PC-3 (cell line): ENCODE data around the gene TESMIN. TPM values are rescaled to one million over a fixed set of nuclear protein-coding genes. Genes with fewer than 3 reads are reported as not detected.

Experiments
- ATAC-seq: fragments of 200-7000 bp; cut with Tn5 transposase; 2 replicates; pipeline ENCODE4 v1.9.1; 2020; ENCODE audit warnings: mild to moderate bottlenecking, moderate library complexity
- BruUV-seq: library from RNA; stranded (reverse); fragments of 400-500 nt; replicated peaks from 2 replicates; lab custom pipeline; 2021; lab: Mats Ljungman, UMichigan
- CTCF ChIA-PET: fragments of 300-600 bp; sonication (Branson Sonifier 250); formaldehyde crosslinking; loops from one replicate; lab custom pipeline; 2022; ENCODE audit warnings: antibody characterized with exemption; lab: Charles Lee
- POLR2A ChIA-PET: fragments of 300-600 bp; sonication (Branson Sonifier 250); formaldehyde crosslinking; loops from one replicate; lab custom pipeline; 2022; ENCODE audit warnings: antibody characterized with exemption; ENCODE audit not compliant: unreplicated experiment; lab: Charles Lee
- DNase-seq: peaks from one replicate; pipeline ENCODE4 v3.0.0-alpha.2; 2015
- H2AFZ ChIP-seq: fragments of 300-600 bp; sonication (generic); 2 replicates; pipeline ENCODE4 v1.6.0; 2016; ENCODE audit warnings: antibody characterized with exemption, low read length
- H3F3A ChIP-seq: fragments of 300-600 bp; sonication (generic); one replicate; pipeline ENCODE4 v1.6.0; 2017; ENCODE audit warnings: antibody characterized with exemption, low read length, control low read depth, mild to moderate bottlenecking; ENCODE audit not compliant: unreplicated experiment
- H3K27ac ChIP-seq: fragments of 300-600 bp; sonication (generic); 2 replicates; pipeline ENCODE4 v1.5.1; 2016; ENCODE audit warnings: mild to moderate bottlenecking, low read length
- H3K27me3 ChIP-seq: fragments of 300-600 bp; sonication (generic); 2 replicates; pipeline ENCODE4 v1.6.1; 2016; ENCODE audit warnings: low read length, mixed read lengths
- H3K36me3 ChIP-seq: fragments of 300-600 bp; sonication (generic); 2 replicates; pipeline ENCODE4 v1.6.1; 2016; ENCODE audit warnings: low read depth, mixed run types, low read length, mixed read lengths
- H3K4me1 ChIP-seq: fragments of 300-600 bp; sonication (generic); 2 replicates; pipeline ENCODE4 v1.5.1; 2016; ENCODE audit warnings: low read length; ENCODE audit not compliant: insufficient read depth
- H3K4me2 ChIP-seq: fragments of 300-600 bp; sonication (generic); 2 replicates; pipeline ENCODE4 v1.6.0; 2016; ENCODE audit warnings: low read length
- H3K4me3 ChIP-seq: fragments of 300-600 bp; sonication (generic); 2 replicates; pipeline ENCODE4 v1.5.1; 2016; ENCODE audit warnings: mild to moderate bottlenecking, low read length, mixed read lengths
- H3K79me2 ChIP-seq: fragments of 300-600 bp; sonication (generic); 2 replicates; pipeline ENCODE4 v1.6.1; 2017; ENCODE audit warnings: low read length, mixed read lengths
- H3K9ac ChIP-seq: fragments of 300-600 bp; sonication (generic); 2 replicates; pipeline ENCODE4 v1.6.0; 2016; ENCODE audit warnings: mild to moderate bottlenecking, low read length
- H3K9me2 ChIP-seq: fragments of 300-600 bp; sonication (generic); replicated peaks from 2 replicates; pipeline ENCODE4 v1.6.1; 2016; ENCODE audit warnings: mixed run types, low read length, mixed read lengths
- H3K9me3 ChIP-seq: fragments of 300-600 bp; sonication (generic); 2 replicates; pipeline ENCODE4 v1.6.1; 2016; ENCODE audit warnings: low read length, mixed read lengths
- H4K20me1 ChIP-seq: fragments of 300-600 bp; sonication (generic); 2 replicates; pipeline ENCODE4 v1.6.1; 2016; ENCODE audit warnings: low read length, mixed read lengths
- CTCF ChIP-seq: fragments of 300-600 bp; sonication (generic); conservative IDR thresholded peaks from 2 replicates; pipeline ENCODE4 v1.5.1; 2017; ENCODE audit warnings: antibody characterized with exemption, low read depth, mild to moderate bottlenecking, low read length
- EZH2 ChIP-seq: fragments of 300-600 bp; sonication (generic); IDR thresholded peaks from one replicate; pipeline ENCODE4 v1.6.1; 2017; ENCODE audit warnings: antibody characterized with exemption, mild to moderate bottlenecking, low read length; ENCODE audit not compliant: unreplicated experiment
- EZH2phosphoT487 ChIP-seq: fragments of 300-600 bp; sonication (generic); IDR thresholded peaks from 2 replicates; pipeline ENCODE4 v1.6.1; 2018; ENCODE audit warnings: mild to moderate bottlenecking, antibody characterized with exemption, low read length, borderline replicate concordance
- intact Hi-C: fragments of 100-400 bp; cut with micrococcal nuclease; formaldehyde crosslinking; loops from 2 replicates; pipeline ENCODE4 v1.9.0; 2023
- total RNA-seq: library from RNA; depleted of rRNA; stranded (reverse); fragments of >200 nt; gene quantifications from 2 replicates; pipeline ENCODE4 v1.2.3, GENCODE V29; 2014

Gene TESMIN
- total RNA-seq, 1 experiment from 2014 or later, result 25.8 TPM

DNA sequence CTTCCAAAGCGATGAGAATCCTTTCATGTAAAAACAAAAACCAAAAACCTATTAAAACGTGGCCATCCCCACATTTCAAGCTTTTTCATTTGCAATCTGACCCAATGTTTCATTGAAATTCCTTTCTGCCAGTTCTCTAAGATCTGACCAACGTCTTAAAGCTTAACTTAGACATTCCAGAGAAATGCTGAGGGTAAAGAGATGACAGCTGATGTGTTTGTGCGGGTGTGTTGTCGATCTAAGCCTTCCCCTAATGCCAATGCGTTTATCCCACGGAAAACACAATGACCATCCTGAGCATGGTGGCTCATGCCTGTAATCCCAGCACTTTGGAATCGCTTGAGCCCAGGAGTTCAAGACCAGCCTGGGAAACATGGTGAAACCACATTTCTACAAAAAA is 6.4 kb upstream of the TESMIN start:
- no peaks in the 10 kb centered on the region for H3K4me1 ChIP-seq
- ChIA-PET CTCF (no interaction called here), POLR2A (no interaction called here)
- no peaks in the 10 kb centered on the region for H3K9me2 ChIP-seq
- intact Hi-C loops, result no loop called here
- no peaks in the 10 kb centered on the region for H3F3A ChIP-seq
- no peaks in the 10 kb centered on the region for H3K27me3 ChIP-seq
- no peak overlapping the region for H3K4me3 ChIP-seq
- no peak for DNase-seq
- no peaks in the 10 kb centered on the region for H3K9me3 ChIP-seq
- H3K36me3 ChIP-seq, result peaks cover 36% of the 10 kb centered on the region
- no peak overlapping the region for H2AFZ ChIP-seq
- no peak for ATAC-seq
- no TSS peak for BruUV-seq
- H3K4me2 ChIP-seq, result no peak overlapping the region
- H4K20me1 ChIP-seq, result no peaks in the 10 kb centered on the region
- no peaks in the 10 kb centered on the region for H3K79me2 ChIP-seq
- no peak overlapping the region for H3K9ac ChIP-seq
- H3K27ac ChIP-seq, result no peak overlapping the region
- no peak for TF ChIP-seq EZH2phosphoT487
- TF ChIP-seq EZH2, result no peak
- no peak for TF ChIP-seq CTCF

- no peaks in the 10 kb centered on the region for H3K9me3 ChIP-seq
- no peaks in the 10 kb centered on the region for H3K79me2 ChIP-seq
- ChIA-PET CTCF (no interaction called here), POLR2A (no interaction called here)
- TF ChIP-seq EZH2 (no peak), EZH2phosphoT487 (no peak), CTCF (no peak)
- no peak overlapping the region for H2AFZ ChIP-seq
- intact Hi-C loops, result no loop called here
- no peak overlapping the region for H3K4me2 ChIP-seq
- no peak overlapping the region for H3K9ac ChIP-seq
- H3K9me2 ChIP-seq, result no peaks in the 10 kb centered on the region
- no peaks in the 10 kb centered on the region for H4K20me1 ChIP-seq
- no peak overlapping the region for H3K4me3 ChIP-seq
- H3K4me1 ChIP-seq, result no peaks in the 10 kb centered on the region
- H3K27me3 ChIP-seq, result no peaks in the 10 kb centered on the region
- BruUV-seq, result no TSS peak
- H3F3A ChIP-seq, result no peaks in the 10 kb centered on the region
- DNase-seq, result peak; percentile 55
- no peak for ATAC-seq
- H3K27ac ChIP-seq, result no peak overlapping the region
- peaks cover 25% of the 10 kb centered on the region for H3K36me3 ChIP-seq
Observed at GRCh38 chr11:68756171-68756766, 4.9 kb upstream of the TESMIN start.

DNA sequence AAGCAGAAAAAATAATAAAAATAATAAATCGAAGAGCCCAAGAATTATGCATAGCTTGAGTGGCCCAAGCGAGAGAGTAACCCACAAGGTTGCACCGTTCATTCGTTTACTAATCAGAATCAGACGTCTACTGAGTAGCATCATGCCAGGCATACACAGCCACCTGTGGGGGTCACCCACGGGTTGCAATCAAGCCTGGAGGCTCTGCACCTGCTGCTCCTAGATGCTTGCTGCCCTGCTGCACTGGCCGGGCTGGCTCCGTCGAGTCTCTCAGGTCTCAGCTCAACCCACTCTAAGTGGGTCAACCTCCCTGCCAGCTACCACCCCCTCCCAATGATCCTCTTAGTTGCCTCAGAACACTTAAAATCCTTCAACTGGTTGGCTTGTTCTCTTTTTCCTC is 2.0 kb upstream of the TESMIN start:
- H3K27ac ChIP-seq, result no peak overlapping the region
- H3K36me3 ChIP-seq, result peaks cover 23% of the 10 kb centered on the region
- ATAC-seq, result no peak
- TF ChIP-seq EZH2phosphoT487, result no peak
- TF ChIP-seq CTCF, result no peak
- TF ChIP-seq EZH2, result no peak
- ChIA-PET POLR2A (no interaction called here), CTCF (no interaction called here)
- no peaks in the 10 kb centered on the region for H3K9me3 ChIP-seq
- H3K4me1 ChIP-seq, result peaks cover 14% of the 10 kb centered on the region
- intact Hi-C loops, result no loop called here
- H3K9me2 ChIP-seq, result no peaks in the 10 kb centered on the region
- no peaks in the 10 kb centered on the region for H3F3A ChIP-seq
- no peaks in the 10 kb centered on the region for H4K20me1 ChIP-seq
- DNase-seq, result no peak
- H3K9ac ChIP-seq, result no peak overlapping the region
- no TSS peak for BruUV-seq
- H3K79me2 ChIP-seq, result peaks cover 5% of the 10 kb centered on the region
- H3K4me2 ChIP-seq, result no peak overlapping the region
- H3K27me3 ChIP-seq, result no peaks in the 10 kb centered on the region
- H2AFZ ChIP-seq, result no peak overlapping the region
- H3K4me3 ChIP-seq, result no peak overlapping the region
